Heart left ventricle (tissue), 16 donors: Measurements from ENCODE around the gene PRSS36. TPM values are rescaled to one million over a fixed set of nuclear protein-coding genes. Genes with fewer than 3 reads are reported as not detected.

Source experiments
- ATAC-seq, 4 donors: fragments of 200-7000 bp; cut with Tn5 transposase; one replicate each; pipeline ENCODE4 v1.9.1; 2020 to 2022; ENCODE audit warnings: moderate library complexity in 4 of 4, mild to moderate bottlenecking in 3 of 4, moderate number of reproducible peaks in 1 of 4
- DNase-seq, 5 donors: peaks; one replicate each; pipeline ENCODE4 v3.0.0-alpha.2; 2020
- H3K27ac ChIP-seq, 12 donors: fragments of 200-600 bp; sonication (generic) in 4 of 12; one replicate each; pipeline versions ENCODE4 v1.5.0 to v1.8.0; 2016 to 2022; ENCODE audit warnings: mild to moderate bottlenecking in 2 of 12
- H3K27me3 ChIP-seq, 9 donors: fragments of 200-600 bp; sonication (generic) in 2 of 9; one replicate each; pipeline versions ENCODE4 v1.5.1 to v1.8.0; 2016 to 2022; ENCODE audit warnings: mild to moderate bottlenecking in 3 of 9
- H3K36me3 ChIP-seq, 9 donors: fragments of 200-600 bp; sonication (generic) in 2 of 9; one replicate each; pipeline versions ENCODE4 v1.5.0 to v1.8.0; 2018 to 2022; ENCODE audit warnings: mild to moderate bottlenecking in 2 of 9
- H3K4me1 ChIP-seq, 12 donors: fragments of 200-600 bp; sonication (generic) in 4 of 12; one replicate each; pipeline versions ENCODE4 v1.5.0 to v1.8.0; 2016 to 2022; ENCODE audit warnings: mild to moderate bottlenecking in 3 of 12
- H3K4me3 ChIP-seq, 12 donors: fragments of 200-600 bp; sonication (generic) in 4 of 12; one replicate each; pipeline versions ENCODE4 v1.5.0 to v1.8.0; 2017 to 2022; ENCODE audit warnings: mild to moderate bottlenecking in 9 of 12, moderate library complexity in 4 of 12
- H3K9me3 ChIP-seq, 12 donors: fragments of 200-600 bp; sonication (generic) in 4 of 12; one replicate each; pipeline versions ENCODE4 v1.5.0 to v1.8.0; 2016 to 2022; ENCODE audit warnings: mild to moderate bottlenecking in 1 of 12
- POLR2A ChIP-seq, 2 donors: fragments of 450-650 bp; IDR thresholded peaks; one replicate each; pipeline ENCODE4 v1.6.1; 2017; ENCODE audit warnings: antibody characterized with exemption in 2 of 2, mild to moderate bottlenecking in 2 of 2, moderate library complexity in 2 of 2
- WGBS, 4 donors: extraction: QIAGEN DNeasy Blood & Tissue Kit in 2 of 4; methylation state at CpG; one replicate each; pipeline versions ENCODE4 v1.1.5 to v1.1.7; 2013 to 2018; 5-methylcytosine and 5-hydroxymethylcytosine counted together
- intact Hi-C, 10 donors: fragments of 100-400 bp; cut with DNase I; formaldehyde crosslinking; loops; one replicate each; pipeline versions ENCODE4 v1.11.1 to v1.14.2; 2022
- polyA plus RNA-seq, 2 donors: library from polyadenylated mRNA; stranded (reverse); fragments of 200-250 nt; gene quantifications; one replicate each; pipeline ENCODE4 v1.2.3, GENCODE V29; 2013
- total RNA-seq, 9 donors: library from RNA; depleted of rRNA in 2 of 9; stranded (reverse); fragments of >200 nt in 2 of 9; fragmentation: NEBNext Ultra II Directional in 3 of 9; extraction: Animal tissue kit (Norgen Biotek cat#: 25700) in 3 of 9; gene quantifications; one replicate each; pipeline versions ENCODE4 v1.1.0 to v1.2.4, GENCODE V29; 2016 to 2023
- TF ChIP-seq, protein P1 (sequence below), 12 donors: fragments of 200-600 bp; sonication (generic) in 4 of 12; IDR thresholded peaks; one replicate each; pipeline versions ENCODE4 v1.5.0 to v1.8.0; 2018 to 2022; ENCODE audit warnings: antibody characterized with exemption in 12 of 12, mild to moderate bottlenecking in 5 of 12
- donor health status: ischemic (EF 13 %, LVEDD 7.1; RV severe dilation, severe dysfunction).
- donor health status: healthy with polysubstance abuse.
- donor health status: DM: no; HTN: yes; CAD: no.
- donor health status: DM: no; HTN: no; CAD: no.
- donor health status: ischemic (EF 25% LVEDD 6.9; RV normal size, moderate dysfunction).
- donor health status: ischemic (EF 25% LVEDD 5.7; RV mildly dilated, moderate dysfunction).
- donor health status: healthy.
- donor health status: DM: yes; HTN: yes; CAD: no.
- donor health status: ischemic (EF 35%, LVEDD 5.7; RV mildly dilated, moderate dysfunction).
- donor health status: nonischemic (EF 11% LVEDD 7.7; RV severe dilation, severe dysfunction).
- donor health status: DM: yes; HTN: yes; CAD: no.
- donor health status: PGD.
- donor health status: ischemic (EF 29% LVEDD 5.4; RV normal size, mild dysfunction).
- donor health status: nonischemic (EF 23%, LVEDD 6.1; RV moderate dilation, normal function).

Gene PRSS36
- total and polyA plus RNA-seq, 11 donors: 0.35 to 5.1 (median 1.2) TPM

DNA sequence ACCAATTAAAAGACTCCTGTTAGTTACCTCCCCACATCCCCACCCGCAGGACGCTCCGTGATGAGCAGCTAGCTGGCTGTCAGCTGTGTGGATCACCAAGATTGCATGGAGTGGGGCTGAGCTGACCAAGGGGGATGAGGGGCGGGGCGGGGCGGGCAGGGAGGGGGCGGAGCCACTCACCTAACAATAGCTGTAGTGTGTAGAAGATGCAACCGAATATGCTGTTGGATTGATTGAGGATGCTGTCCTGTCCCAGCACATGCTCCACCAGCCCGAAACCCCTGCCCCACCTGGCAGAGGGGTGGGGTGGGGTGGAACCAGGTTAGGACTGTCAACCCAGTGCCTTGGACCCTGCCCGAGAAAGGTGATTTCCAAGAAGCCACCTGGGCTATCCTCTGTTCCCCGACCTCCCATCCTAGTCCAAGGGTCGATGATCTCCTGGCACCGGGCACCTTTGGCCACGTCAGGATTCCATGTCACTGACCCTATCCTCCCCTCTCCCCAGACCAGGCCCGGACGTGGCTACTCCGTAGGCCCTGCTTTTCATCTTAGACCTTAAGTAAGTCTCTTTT, 56.6 kb downstream of the PRSS36 start:
- 43 to 66% (median 48%) methylated on average over 13 to 17 of the region's 17 CpGs for WGBS, 4 donors
- DNase-seq (peak in 2 of 5 donors; percentile 7 to 30), ATAC-seq (no peak)
- Histone ChIP-seq H3K27ac (peak overlapping the region in 2 of 12 donors; percentile 89 to 93), H3K4me3 (peak overlapping the region in 10 of 12 donors; percentile 72 to 95 (median 81)), H3K36me3 (peaks cover 0 to 32% (median 16%) of the 10 kb centered on the region in 9 donors), H3K4me1 (peaks cover 0 to 26% (median 18%) of the 10 kb centered on the region in 12 donors), H3K27me3 (no peaks in the 10 kb centered on the region), H3K9me3 (no peaks in the 10 kb centered on the region)
- TF ChIP-seq, protein P1, sequence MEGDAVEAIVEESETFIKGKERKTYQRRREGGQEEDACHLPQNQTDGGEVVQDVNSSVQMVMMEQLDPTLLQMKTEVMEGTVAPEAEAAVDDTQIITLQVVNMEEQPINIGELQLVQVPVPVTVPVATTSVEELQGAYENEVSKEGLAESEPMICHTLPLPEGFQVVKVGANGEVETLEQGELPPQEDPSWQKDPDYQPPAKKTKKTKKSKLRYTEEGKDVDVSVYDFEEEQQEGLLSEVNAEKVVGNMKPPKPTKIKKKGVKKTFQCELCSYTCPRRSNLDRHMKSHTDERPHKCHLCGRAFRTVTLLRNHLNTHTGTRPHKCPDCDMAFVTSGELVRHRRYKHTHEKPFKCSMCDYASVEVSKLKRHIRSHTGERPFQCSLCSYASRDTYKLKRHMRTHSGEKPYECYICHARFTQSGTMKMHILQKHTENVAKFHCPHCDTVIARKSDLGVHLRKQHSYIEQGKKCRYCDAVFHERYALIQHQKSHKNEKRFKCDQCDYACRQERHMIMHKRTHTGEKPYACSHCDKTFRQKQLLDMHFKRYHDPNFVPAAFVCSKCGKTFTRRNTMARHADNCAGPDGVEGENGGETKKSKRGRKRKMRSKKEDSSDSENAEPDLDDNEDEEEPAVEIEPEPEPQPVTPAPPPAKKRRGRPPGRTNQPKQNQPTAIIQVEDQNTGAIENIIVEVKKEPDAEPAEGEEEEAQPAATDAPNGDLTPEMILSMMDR (IDR thresholded peaks at IDR 0.05): no peak
- TF ChIP-seq POLR2A (IDR thresholded peaks at IDR 0.05): no peak
- intact Hi-C loops: loop anchor here in 4 of 10 donors (5.0 to 10.0 kb wide), 4 partner anchors 49 to 362 kb away; partner anchors contain the start of genes HSD3B7 (in 3 of the 4) and ARMC5 (in 1 of the 4)

- peak in 1 of 5 donors; percentile 17 for DNase-seq
- no peak overlapping the region for H3K4me3 ChIP-seq
- TF ChIP-seq POLR2A (IDR thresholded peaks at IDR 0.05): no peak
- TF ChIP-seq, protein P1 (IDR thresholded peaks at IDR 0.05): no peak
- H3K36me3 ChIP-seq: peaks cover 0 to 35% (median 18%) of the 10 kb centered on the region in 9 donors
- intact Hi-C loops: loop anchor here in 4 of 10 donors (5.0 to 10.0 kb wide), 4 partner anchors 50 to 362 kb away; partner anchors contain the start of genes HSD3B7 (in 3 of the 4) and ARMC5 (in 1 of the 4)
- no peak for ATAC-seq
- no peaks in the 10 kb centered on the region for H3K27me3 ChIP-seq
- WGBS, 4 donors: 90 to 97% (median 93%) methylated on average over 5 of the region's 5 CpGs
- no peak overlapping the region for H3K27ac ChIP-seq
- H3K9me3 ChIP-seq: no peaks in the 10 kb centered on the region
- peaks cover 0 to 26% (median 18%) of the 10 kb centered on the region in 12 donors for H3K4me1 ChIP-seq
Measured at GRCh38 chr16:31092330-31092729, 57.5 kb downstream of the PRSS36 start.

DNA sequence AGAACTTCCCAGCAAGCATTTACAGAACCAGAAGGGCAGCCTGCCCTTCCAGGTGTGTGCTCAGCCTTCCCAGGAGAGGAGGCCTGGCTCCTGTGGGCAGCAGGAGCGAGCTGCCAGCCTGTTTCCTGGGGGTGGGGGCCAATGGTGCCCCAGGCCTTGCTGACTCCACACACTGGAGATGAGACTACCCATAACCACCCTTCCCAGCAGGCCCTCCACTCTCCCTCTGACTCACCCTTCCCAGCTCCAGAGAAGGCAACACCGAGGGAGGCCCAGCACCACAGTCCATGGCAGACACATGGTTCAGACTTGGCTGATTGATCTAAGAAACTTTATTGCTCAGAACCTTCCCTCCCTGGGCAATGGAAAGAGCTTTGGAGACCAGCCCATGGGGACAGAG, 59.3 kb downstream of the PRSS36 start:
- ATAC-seq: no peak
- 79 to 100% (median 93%) methylated on average over 2 of the region's 2 CpGs for WGBS, 4 donors
- Histone ChIP-seq H3K9me3 (no peaks in the 10 kb centered on the region), H3K4me3 (no peak overlapping the region), H3K4me1 (peaks cover 0 to 21% (median 17%) of the 10 kb centered on the region in 12 donors), H3K36me3 (peaks cover 0 to 48% (median 21%) of the 10 kb centered on the region in 9 donors), H3K27me3 (no peaks in the 10 kb centered on the region), H3K27ac (no peak overlapping the region)
- intact Hi-C loops: loop anchor here in 4 of 10 donors (5.0 to 10.0 kb wide), 4 partner anchors 52 to 364 kb away; partner anchors contain the start of genes HSD3B7 (in 3 of the 4) and ARMC5 (in 1 of the 4)
- TF ChIP-seq POLR2A (IDR thresholded peaks at IDR 0.05): no peak
- TF ChIP-seq, protein P1 (IDR thresholded peaks at IDR 0.05): no peak
- peak in 1 of 5 donors; percentile 7 for DNase-seq

DNA sequence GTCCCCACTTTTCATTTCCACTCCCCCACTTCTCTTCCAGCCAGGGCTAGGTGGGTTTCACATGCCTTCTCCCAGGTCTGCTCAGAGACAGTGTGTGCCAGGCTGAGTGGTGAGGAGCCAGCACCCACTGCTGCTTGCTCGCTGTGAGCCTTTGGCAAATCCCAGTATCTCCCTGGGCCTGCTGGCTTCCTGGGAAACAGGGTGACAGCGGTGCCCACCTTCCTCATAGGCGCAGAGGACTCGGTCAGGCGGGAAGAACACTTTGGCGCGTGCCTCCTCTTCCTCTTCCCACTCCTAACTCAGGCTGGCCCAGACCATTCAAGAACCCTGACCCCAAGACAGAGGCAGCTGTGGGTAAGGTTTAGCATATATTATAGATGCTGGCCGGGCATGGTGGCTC, 60.7 kb downstream of the PRSS36 start:
- Histone ChIP-seq H3K4me3 (no peak overlapping the region), H3K36me3 (peaks cover 0 to 61% (median 27%) of the 10 kb centered on the region in 9 donors), H3K27me3 (no peaks in the 10 kb centered on the region), H3K4me1 (peaks cover 0 to 15% (median 11%) of the 10 kb centered on the region in 12 donors), H3K9me3 (no peaks in the 10 kb centered on the region), H3K27ac (no peak overlapping the region)
- no peak for DNase-seq
- intact Hi-C loops: no loop called here
- no peak for ATAC-seq
- WGBS, 4 donors: 80 to 98% (median 92%) methylated on average over 8 of the region's 8 CpGs
- no peak for TF ChIP-seq POLR2A (IDR thresholded peaks at IDR 0.05)
- TF ChIP-seq, protein P1 (IDR thresholded peaks at IDR 0.05): no peak
